A673 (cell line): Measurements from ENCODE around the gene KCNMA1. TPM values are rescaled to one million over a fixed set of nuclear protein-coding genes. Genes with fewer than 3 reads are reported as not detected.

Experiments
- BruUV-seq: library from RNA; stranded (reverse); fragments of 400-500 nt; replicated peaks from 2 replicates; lab custom pipeline; 2021; lab: Mats Ljungman, UMichigan
- CTCF ChIA-PET: fragments of 300-600 bp; sonication (Branson Sonifier 250); formaldehyde crosslinking; loops from one replicate; lab custom pipeline; 2022; ENCODE audit warnings: antibody characterized with exemption; lab: Charles Lee
- POLR2A ChIA-PET: fragments of 300-600 bp; sonication (Branson Sonifier 250); formaldehyde crosslinking; loops from one replicate; lab custom pipeline; 2022; ENCODE audit warnings: antibody characterized with exemption; ENCODE audit not compliant: low non-redundant PET; lab: Charles Lee
- DNase-seq: peaks from one replicate; pipeline ENCODE4 v3.0.0-alpha.2; 2015; ENCODE audit warnings: low spot score
- H3K27ac ChIP-seq: fragments of 200-600 bp; sonication (generic); 2 replicates; pipeline ENCODE4 v1.5.1; 2016; ENCODE audit warnings: mixed run types, low read depth, mild to moderate bottlenecking, mixed read lengths, antibody characterized with exemption, low read length; ENCODE audit not compliant: poor library complexity, severe bottlenecking
- H3K27me3 ChIP-seq: fragments of 200-600 bp; sonication (generic); replicated peaks from 2 replicates; pipeline ENCODE4 v1.6.1; 2017; ENCODE audit warnings: mixed run types, low read depth, mild to moderate bottlenecking, mixed read lengths, antibody characterized with exemption, low read length; ENCODE audit not compliant: insufficient read depth, poor library complexity
- H3K36me3 ChIP-seq: fragments of 200-600 bp; sonication (generic); 2 replicates; pipeline ENCODE4 v1.6.1; 2016; ENCODE audit warnings: mixed run types, mild to moderate bottlenecking, mixed read lengths, antibody characterized with exemption, low read length; ENCODE audit not compliant: insufficient read depth, poor library complexity, severe bottlenecking
- H3K4me1 ChIP-seq: fragments of 200-600 bp; sonication (generic); 2 replicates; pipeline ENCODE4 v1.6.1; 2017; ENCODE audit warnings: mixed run types, mild to moderate bottlenecking, mixed read lengths, antibody characterized with exemption, low read length; ENCODE audit not compliant: insufficient read depth, poor library complexity, severe bottlenecking
- H3K4me3 ChIP-seq: fragments of 200-600 bp; sonication (generic); 2 replicates; pipeline ENCODE4 v1.5.1; 2016; ENCODE audit warnings: low read depth, mixed run types, mild to moderate bottlenecking, mixed read lengths, low read length; ENCODE audit not compliant: poor library complexity, severe bottlenecking
- H3K9me3 ChIP-seq: fragments of 200-600 bp; sonication (generic); 2 replicates; pipeline ENCODE4 v1.6.1; 2016; ENCODE audit warnings: mixed run types, low read depth, mild to moderate bottlenecking, mixed read lengths, antibody characterized with exemption, low read length; ENCODE audit not compliant: poor library complexity, severe bottlenecking
- CTCF ChIP-seq: fragments of 300-800, 200-600 bp; sonication (generic); conservative IDR thresholded peaks from 2 replicates; pipeline ENCODE4 v1.5.1; 2017; ENCODE audit warnings: low read depth, mild to moderate bottlenecking, antibody characterized with exemption, low read length, moderate library complexity, mixed read lengths
- EZH2 ChIP-seq: fragments of 200-600 bp; sonication (generic); IDR thresholded peaks from 2 replicates; pipeline ENCODE4 v1.6.1; 2017; ENCODE audit warnings: borderline replicate concordance, low read depth, mild to moderate bottlenecking, mixed read lengths, antibody characterized with exemption, low read length; ENCODE audit not compliant: poor library complexity, severe bottlenecking
- intact Hi-C: fragments of 100-400 bp; cut with micrococcal nuclease; formaldehyde crosslinking; loops from one replicate; pipeline ENCODE4 v1.10.0; 2022; ENCODE audit not compliant: unreplicated experiment
- total RNA-seq: library from RNA; stranded (reverse); gene quantifications from 2 replicates; pipeline ENCODE4 v1.2.3, GENCODE V29; 2021

The KCNMA1 gene
- total RNA-seq, 1 experiment from 2014 or later: 0.84 TPM

GRCh38 chr10:77229704-77230103 lies 407.9 kb downstream of the KCNMA1 start:
- TF ChIP-seq CTCF (no peak), EZH2 (no peak)
- Histone ChIP-seq H3K27me3 (no peaks in the 10 kb centered on the region), H3K4me1 (no peaks in the 10 kb centered on the region), H3K4me3 (no peak overlapping the region), H3K9me3 (no peaks in the 10 kb centered on the region), H3K27ac (no peak overlapping the region), H3K36me3 (no peaks in the 10 kb centered on the region)
- no TSS peak for BruUV-seq
- no peak for DNase-seq
- ChIA-PET POLR2A (interaction anchor here (0.6 kb wide), 1 partner anchor 26 kb away, joined by 12 read pairs; no protein-coding TSS in a partner anchor), CTCF (no interaction called here)
- intact Hi-C loops: no loop called here

- intact Hi-C loops: no loop called here
- H3K4me3 ChIP-seq: no peak overlapping the region
- ChIA-PET CTCF (no interaction called here), POLR2A (no interaction called here)
- H3K4me1 ChIP-seq: no peaks in the 10 kb centered on the region
- no peaks in the 10 kb centered on the region for H3K27me3 ChIP-seq
- DNase-seq: no peak
- no TSS peak for BruUV-seq
- no peak overlapping the region for H3K27ac ChIP-seq
- TF ChIP-seq EZH2 (no peak), CTCF (no peak)
- no peaks in the 10 kb centered on the region for H3K36me3 ChIP-seq
- H3K9me3 ChIP-seq: no peaks in the 10 kb centered on the region
Measured at GRCh38 chr10:77228559-77228958, 409.0 kb downstream of the KCNMA1 start.

GRCh38 chr10:77226853-77227565 lies 410.6 kb downstream of the KCNMA1 start:
- H3K27ac ChIP-seq: no peak overlapping the region
- intact Hi-C loops: no loop called here

More at GRCh38 chr10:77226853-77227565, 410.6 kb downstream of the KCNMA1 start:
- no peak overlapping the region for H3K4me3 ChIP-seq
- ChIA-PET CTCF (no interaction called here), POLR2A (no interaction called here)
- no peak for TF ChIP-seq EZH2
- no peak for TF ChIP-seq CTCF
- no peaks in the 10 kb centered on the region for H3K9me3 ChIP-seq
- no peaks in the 10 kb centered on the region for H3K4me1 ChIP-seq
- H3K36me3 ChIP-seq: no peaks in the 10 kb centered on the region
- BruUV-seq: no TSS peak
- no peak for DNase-seq
- H3K27me3 ChIP-seq: no peaks in the 10 kb centered on the region
